Measurements from ENCODE around the gene LAMB2. TPM values are rescaled to one million over a fixed set of nuclear protein-coding genes. Genes with fewer than 3 reads are reported as not detected.

Gene LAMB2
- total and polyA plus RNA-seq, 2 experiments from 2014 or later: 71.3 to 154 TPM

DNA sequence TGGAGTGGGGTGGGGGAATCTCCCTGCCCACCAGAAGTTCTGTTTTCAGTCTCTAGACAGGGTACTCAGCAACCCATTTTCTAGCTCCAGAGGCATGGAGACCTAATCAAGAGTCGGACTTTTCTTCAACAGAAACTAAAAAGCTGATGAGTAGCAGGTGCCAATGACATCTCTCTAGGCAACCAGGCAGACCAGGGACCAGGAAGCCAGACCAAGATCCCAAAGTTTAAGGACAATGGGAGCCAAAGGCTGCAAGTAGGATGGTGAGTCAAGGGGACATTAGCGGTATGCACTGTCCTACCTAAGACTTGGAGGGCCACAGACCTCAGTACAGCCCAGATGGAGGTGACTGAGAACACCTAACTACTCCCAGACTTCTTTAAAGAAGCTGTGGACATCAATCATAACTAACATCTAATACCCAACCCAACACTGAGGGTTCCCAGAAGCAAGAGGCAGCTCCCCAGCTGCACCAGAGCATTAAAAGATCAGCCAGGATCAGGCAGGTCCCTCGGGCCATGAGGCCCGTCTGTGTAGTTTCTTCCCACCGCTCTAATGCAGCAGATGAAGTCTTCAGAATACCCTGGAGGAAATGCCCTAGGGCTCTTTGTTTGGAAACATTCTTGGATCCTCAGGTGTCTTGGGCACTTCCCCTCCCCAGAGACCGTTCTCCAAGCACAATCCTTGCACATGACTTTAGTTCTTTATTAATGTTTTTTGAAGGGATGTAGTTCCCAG is 32.3 kb upstream of the LAMB2 start (continued):
- TF ChIP-seq, protein P1, sequence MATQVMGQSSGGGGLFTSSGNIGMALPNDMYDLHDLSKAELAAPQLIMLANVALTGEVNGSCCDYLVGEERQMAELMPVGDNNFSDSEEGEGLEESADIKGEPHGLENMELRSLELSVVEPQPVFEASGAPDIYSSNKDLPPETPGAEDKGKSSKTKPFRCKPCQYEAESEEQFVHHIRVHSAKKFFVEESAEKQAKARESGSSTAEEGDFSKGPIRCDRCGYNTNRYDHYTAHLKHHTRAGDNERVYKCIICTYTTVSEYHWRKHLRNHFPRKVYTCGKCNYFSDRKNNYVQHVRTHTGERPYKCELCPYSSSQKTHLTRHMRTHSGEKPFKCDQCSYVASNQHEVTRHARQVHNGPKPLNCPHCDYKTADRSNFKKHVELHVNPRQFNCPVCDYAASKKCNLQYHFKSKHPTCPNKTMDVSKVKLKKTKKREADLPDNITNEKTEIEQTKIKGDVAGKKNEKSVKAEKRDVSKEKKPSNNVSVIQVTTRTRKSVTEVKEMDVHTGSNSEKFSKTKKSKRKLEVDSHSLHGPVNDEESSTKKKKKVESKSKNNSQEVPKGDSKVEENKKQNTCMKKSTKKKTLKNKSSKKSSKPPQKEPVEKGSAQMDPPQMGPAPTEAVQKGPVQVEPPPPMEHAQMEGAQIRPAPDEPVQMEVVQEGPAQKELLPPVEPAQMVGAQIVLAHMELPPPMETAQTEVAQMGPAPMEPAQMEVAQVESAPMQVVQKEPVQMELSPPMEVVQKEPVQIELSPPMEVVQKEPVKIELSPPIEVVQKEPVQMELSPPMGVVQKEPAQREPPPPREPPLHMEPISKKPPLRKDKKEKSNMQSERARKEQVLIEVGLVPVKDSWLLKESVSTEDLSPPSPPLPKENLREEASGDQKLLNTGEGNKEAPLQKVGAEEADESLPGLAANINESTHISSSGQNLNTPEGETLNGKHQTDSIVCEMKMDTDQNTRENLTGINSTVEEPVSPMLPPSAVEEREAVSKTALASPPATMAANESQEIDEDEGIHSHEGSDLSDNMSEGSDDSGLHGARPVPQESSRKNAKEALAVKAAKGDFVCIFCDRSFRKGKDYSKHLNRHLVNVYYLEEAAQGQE (IDR thresholded peaks at IDR 0.05; ENCODE audit: unreplicated experiment): no peak
- TF ChIP-seq ZNF331 (CRISPR knock-in tag; IDR thresholded peaks at IDR 0.05; ENCODE audit: low read depth) (no peak), JUNB (IDR thresholded peaks at IDR 0.05; ENCODE audit: unreplicated experiment) (no peak), ZNF114 (CRISPR knock-in tag; IDR thresholded peaks at IDR 0.05) (no peak), NANOG (IDR thresholded peaks at IDR 0.05; ENCODE audit: borderline replicate concordance) (no peak), STAT1 (IDR thresholded peaks at IDR 0.05; ENCODE audit: unreplicated experiment) (no peak)
- TF ChIP-seq, protein P2, sequence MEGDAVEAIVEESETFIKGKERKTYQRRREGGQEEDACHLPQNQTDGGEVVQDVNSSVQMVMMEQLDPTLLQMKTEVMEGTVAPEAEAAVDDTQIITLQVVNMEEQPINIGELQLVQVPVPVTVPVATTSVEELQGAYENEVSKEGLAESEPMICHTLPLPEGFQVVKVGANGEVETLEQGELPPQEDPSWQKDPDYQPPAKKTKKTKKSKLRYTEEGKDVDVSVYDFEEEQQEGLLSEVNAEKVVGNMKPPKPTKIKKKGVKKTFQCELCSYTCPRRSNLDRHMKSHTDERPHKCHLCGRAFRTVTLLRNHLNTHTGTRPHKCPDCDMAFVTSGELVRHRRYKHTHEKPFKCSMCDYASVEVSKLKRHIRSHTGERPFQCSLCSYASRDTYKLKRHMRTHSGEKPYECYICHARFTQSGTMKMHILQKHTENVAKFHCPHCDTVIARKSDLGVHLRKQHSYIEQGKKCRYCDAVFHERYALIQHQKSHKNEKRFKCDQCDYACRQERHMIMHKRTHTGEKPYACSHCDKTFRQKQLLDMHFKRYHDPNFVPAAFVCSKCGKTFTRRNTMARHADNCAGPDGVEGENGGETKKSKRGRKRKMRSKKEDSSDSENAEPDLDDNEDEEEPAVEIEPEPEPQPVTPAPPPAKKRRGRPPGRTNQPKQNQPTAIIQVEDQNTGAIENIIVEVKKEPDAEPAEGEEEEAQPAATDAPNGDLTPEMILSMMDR (conservative IDR thresholded peaks at IDR 0.05; ENCODE audit: low read depth in 2 of 2): no peak
- TF ChIP-seq, protein P3, sequence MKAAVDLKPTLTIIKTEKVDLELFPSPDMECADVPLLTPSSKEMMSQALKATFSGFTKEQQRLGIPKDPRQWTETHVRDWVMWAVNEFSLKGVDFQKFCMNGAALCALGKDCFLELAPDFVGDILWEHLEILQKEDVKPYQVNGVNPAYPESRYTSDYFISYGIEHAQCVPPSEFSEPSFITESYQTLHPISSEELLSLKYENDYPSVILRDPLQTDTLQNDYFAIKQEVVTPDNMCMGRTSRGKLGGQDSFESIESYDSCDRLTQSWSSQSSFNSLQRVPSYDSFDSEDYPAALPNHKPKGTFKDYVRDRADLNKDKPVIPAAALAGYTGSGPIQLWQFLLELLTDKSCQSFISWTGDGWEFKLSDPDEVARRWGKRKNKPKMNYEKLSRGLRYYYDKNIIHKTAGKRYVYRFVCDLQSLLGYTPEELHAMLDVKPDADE (IDR thresholded peaks at IDR 0.05): no peak

DNA sequence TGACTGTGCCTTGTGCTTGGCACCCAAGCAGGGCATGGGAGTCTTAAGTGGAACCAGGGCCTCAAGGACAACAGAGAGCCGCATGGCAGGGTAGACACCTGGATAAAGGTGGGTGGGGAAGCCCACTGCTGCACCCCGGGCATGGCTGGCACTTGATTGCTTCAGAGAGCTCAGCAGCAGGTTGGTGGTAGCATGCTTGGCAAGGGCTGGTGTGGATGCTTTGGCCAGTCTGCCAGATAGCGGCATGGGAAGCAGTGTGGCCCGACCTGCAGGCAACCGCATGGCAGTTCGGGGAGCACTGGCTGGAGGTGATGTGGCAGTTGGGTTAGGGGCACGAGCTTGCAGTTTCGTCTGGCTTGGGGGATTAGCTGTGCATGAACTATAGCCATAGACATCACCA is 30.8 kb upstream of the LAMB2 start:
- H3K27me3 Mint-ChIP-seq (ENCODE audit: insufficient read depth, low read depth, poor library complexity): peaks cover 5% of the 10 kb centered on the region
- ATAC-seq: no peak
- no peak for DNase-seq (ENCODE audit: low spot score)
- H3K27ac Mint-ChIP-seq: no peak overlapping the region
- no peak overlapping the region for H3K4me3 Mint-ChIP-seq
- Histone ChIP-seq H3K4me3 (no peak overlapping the region), H4K20me1 (replicated peaks; ENCODE audit: insufficient read depth) (peaks cover 10% of the 10 kb centered on the region), H3K79me2 (replicated peaks; ENCODE audit: insufficient read depth) (peaks cover 18% of the 10 kb centered on the region), H3K36me3 (ENCODE audit: insufficient read depth) (no peaks in the 10 kb centered on the region; the same call in 1 of the 2 replicates), H3K27ac (ENCODE audit: low read depth) (no peak overlapping the region), H3K4me1 (ENCODE audit: insufficient read depth) (peaks cover 14% of the 10 kb centered on the region), H3K4me2 (no peak overlapping the region), H2AFZ (no peak overlapping the region), H3K27me3 (ENCODE audit: insufficient read depth) (no peaks in the 10 kb centered on the region), H3K9me2 (ENCODE audit: insufficient read depth) (peaks cover 8% of the 10 kb centered on the region; the same call in 1 of the 2 replicates), H3F3A (replicated peaks; ENCODE audit: low read depth) (0 out of 2 replicates have a peak, but pooled peaks cover 3% of the 10 kb centered on the region)
- peaks cover 13% of the 10 kb centered on the region for H3K4me1 Mint-ChIP-seq
- no peaks in the 10 kb centered on the region for H3K9me3 Mint-ChIP-seq
- peaks cover 26% of the 10 kb centered on the region for H3K36me3 Mint-ChIP-seq (ENCODE audit: low read depth)
- TF ChIP-seq ZNF331 (CRISPR knock-in tag; IDR thresholded peaks at IDR 0.05; ENCODE audit: low read depth) (no peak), NANOG (IDR thresholded peaks at IDR 0.05; ENCODE audit: borderline replicate concordance) (no peak), ZNF114 (CRISPR knock-in tag; IDR thresholded peaks at IDR 0.05) (no peak), EZH2 (IDR thresholded peaks at IDR 0.05; ENCODE audit: low read depth, unreplicated experiment) (no peak)
- TF ChIP-seq, protein P2 (conservative IDR thresholded peaks at IDR 0.05; ENCODE audit: low read depth in 2 of 2): no peak
- TF ChIP-seq, protein P1 (IDR thresholded peaks at IDR 0.05; ENCODE audit: unreplicated experiment): no peak
